A549 (cell line): ENCODE data around the gene RABGAP1L.

Experiments
- CEBPB ChIP-seq, 2 experiments: fragments of >200 bp in 1 of 2; sonication (Bioruptor Twin) in 1 of 2; formaldehyde crosslinking in 1 of 2; IDR thresholded peaks; 2 replicates each; pipeline ENCODE4 v1.6.1; 2012 to 2016
- CHD2 ChIP-seq: fragments of 150-350 bp; IDR thresholded peaks from 2 replicates; pipeline ENCODE4 v1.6.1; 2014; ENCODE audit warnings: low read length; ENCODE audit not compliant: partially characterized antibody
- EP300 ChIP-seq, 2 experiments: fragments of >200 bp; sonication (Bioruptor Twin); formaldehyde crosslinking; IDR thresholded peaks; 2 replicates in 1 of 2; 3 replicates in 1 of 2; pipeline ENCODE4 v1.6.1; 2016 to 2017
- GATA3 ChIP-seq: IDR thresholded peaks from 2 replicates; pipeline ENCODE4 v1.6.1; 2012; ENCODE audit warnings: borderline replicate concordance
- JUN ChIP-seq, 2 experiments: fragments of >200 bp; sonication (Bioruptor Twin); formaldehyde crosslinking; IDR thresholded peaks; 2 replicates in 1 of 2; 3 replicates in 1 of 2; pipeline ENCODE4 v1.6.1; 2016 to 2017
- MAFK ChIP-seq: fragments of 450-650 bp; IDR thresholded peaks from 2 replicates; pipeline ENCODE4 v1.6.1; 2014; ENCODE audit not compliant: partially characterized antibody
- NR3C1 ChIP-seq: fragments of >200 bp; sonication (Bioruptor Twin); formaldehyde crosslinking; IDR thresholded peaks from 3 replicates; pipeline ENCODE4 v1.6.1; 2017
- POLR2A ChIP-seq: IDR thresholded peaks from 2 replicates; pipeline ENCODE4 v1.6.1; 2012; ENCODE audit warnings: mild to moderate bottlenecking, low read length
- RAD21 ChIP-seq, 2 experiments: fragments of >200 bp in 1 of 2; sonication (Bioruptor Twin) in 1 of 2; formaldehyde crosslinking in 1 of 2; IDR thresholded peaks in 1 of 2; conservative IDR thresholded peaks in 1 of 2; 2 replicates in 1 of 2; 3 replicates in 1 of 2; pipeline ENCODE4 v1.6.1; 2012 to 2018; ENCODE audit warnings: inconsistent platforms in 1 of 2
- RCOR1 ChIP-seq: fragments of 150-350 bp; IDR thresholded peaks from 2 replicates; pipeline ENCODE4 v1.6.1; 2014; ENCODE audit warnings: antibody characterized with exemption, low read length, low read depth
- ZFP36 ChIP-seq: fragments of 450-650 bp; IDR thresholded peaks from 2 replicates; pipeline ENCODE4 v1.6.1; 2014; ENCODE audit warnings: borderline replicate concordance; ENCODE audit not compliant: partially characterized antibody
- TF ChIP-seq, protein P1 (sequence below): fragments of >200 bp; sonication (Bioruptor Twin); formaldehyde crosslinking; IDR thresholded peaks from 3 replicates; pipeline ENCODE4 v1.5.1; 2016
- TF ChIP-seq, protein P2 (sequence below): fragments of 200-600 bp; sonication (generic); IDR thresholded peaks from 2 replicates; pipeline ENCODE4 v1.6.1; 2016; ENCODE audit warnings: antibody characterized with exemption, mild to moderate bottlenecking, moderate library complexity

- TF ChIP-seq EP300 (IDR thresholded peaks at IDR 0.05): no peak
- TF ChIP-seq, protein P1, sequence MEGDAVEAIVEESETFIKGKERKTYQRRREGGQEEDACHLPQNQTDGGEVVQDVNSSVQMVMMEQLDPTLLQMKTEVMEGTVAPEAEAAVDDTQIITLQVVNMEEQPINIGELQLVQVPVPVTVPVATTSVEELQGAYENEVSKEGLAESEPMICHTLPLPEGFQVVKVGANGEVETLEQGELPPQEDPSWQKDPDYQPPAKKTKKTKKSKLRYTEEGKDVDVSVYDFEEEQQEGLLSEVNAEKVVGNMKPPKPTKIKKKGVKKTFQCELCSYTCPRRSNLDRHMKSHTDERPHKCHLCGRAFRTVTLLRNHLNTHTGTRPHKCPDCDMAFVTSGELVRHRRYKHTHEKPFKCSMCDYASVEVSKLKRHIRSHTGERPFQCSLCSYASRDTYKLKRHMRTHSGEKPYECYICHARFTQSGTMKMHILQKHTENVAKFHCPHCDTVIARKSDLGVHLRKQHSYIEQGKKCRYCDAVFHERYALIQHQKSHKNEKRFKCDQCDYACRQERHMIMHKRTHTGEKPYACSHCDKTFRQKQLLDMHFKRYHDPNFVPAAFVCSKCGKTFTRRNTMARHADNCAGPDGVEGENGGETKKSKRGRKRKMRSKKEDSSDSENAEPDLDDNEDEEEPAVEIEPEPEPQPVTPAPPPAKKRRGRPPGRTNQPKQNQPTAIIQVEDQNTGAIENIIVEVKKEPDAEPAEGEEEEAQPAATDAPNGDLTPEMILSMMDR: no peak
- no peak for TF ChIP-seq CHD2
- no peak for TF ChIP-seq POLR2A
- no peak for TF ChIP-seq ZFP36
- TF ChIP-seq JUN (IDR thresholded peaks at IDR 0.05): no peak
- no peak for TF ChIP-seq MAFK
- TF ChIP-seq RCOR1: no peak
- no peak for TF ChIP-seq RAD21 (conservative IDR thresholded peaks at IDR 0.05 in 1 of 2, IDR thresholded peaks at IDR 0.05 in 1 of 2)
- TF ChIP-seq NR3C1: no peak
- no peak for TF ChIP-seq CEBPB (IDR thresholded peaks at IDR 0.05)
- no peak for TF ChIP-seq GATA3
- TF ChIP-seq, protein P2, sequence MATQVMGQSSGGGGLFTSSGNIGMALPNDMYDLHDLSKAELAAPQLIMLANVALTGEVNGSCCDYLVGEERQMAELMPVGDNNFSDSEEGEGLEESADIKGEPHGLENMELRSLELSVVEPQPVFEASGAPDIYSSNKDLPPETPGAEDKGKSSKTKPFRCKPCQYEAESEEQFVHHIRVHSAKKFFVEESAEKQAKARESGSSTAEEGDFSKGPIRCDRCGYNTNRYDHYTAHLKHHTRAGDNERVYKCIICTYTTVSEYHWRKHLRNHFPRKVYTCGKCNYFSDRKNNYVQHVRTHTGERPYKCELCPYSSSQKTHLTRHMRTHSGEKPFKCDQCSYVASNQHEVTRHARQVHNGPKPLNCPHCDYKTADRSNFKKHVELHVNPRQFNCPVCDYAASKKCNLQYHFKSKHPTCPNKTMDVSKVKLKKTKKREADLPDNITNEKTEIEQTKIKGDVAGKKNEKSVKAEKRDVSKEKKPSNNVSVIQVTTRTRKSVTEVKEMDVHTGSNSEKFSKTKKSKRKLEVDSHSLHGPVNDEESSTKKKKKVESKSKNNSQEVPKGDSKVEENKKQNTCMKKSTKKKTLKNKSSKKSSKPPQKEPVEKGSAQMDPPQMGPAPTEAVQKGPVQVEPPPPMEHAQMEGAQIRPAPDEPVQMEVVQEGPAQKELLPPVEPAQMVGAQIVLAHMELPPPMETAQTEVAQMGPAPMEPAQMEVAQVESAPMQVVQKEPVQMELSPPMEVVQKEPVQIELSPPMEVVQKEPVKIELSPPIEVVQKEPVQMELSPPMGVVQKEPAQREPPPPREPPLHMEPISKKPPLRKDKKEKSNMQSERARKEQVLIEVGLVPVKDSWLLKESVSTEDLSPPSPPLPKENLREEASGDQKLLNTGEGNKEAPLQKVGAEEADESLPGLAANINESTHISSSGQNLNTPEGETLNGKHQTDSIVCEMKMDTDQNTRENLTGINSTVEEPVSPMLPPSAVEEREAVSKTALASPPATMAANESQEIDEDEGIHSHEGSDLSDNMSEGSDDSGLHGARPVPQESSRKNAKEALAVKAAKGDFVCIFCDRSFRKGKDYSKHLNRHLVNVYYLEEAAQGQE: no peak
These were observed 691.4 kb downstream of the RABGAP1L start for GRCh38 chr1:174850726-174851125.
